Astrocyte (in vitro differentiated cells and primary cell): Measurements from ENCODE around the gene STARD3NL.
"Not testable (repeated sequence)": the region's sequence is repeated elsewhere in the genome, so short reads cannot be mapped to it uniquely, and the experiment has no call there.

Experiments used
- EZH2 ChIP-seq: IDR thresholded peaks from 2 replicates; pipeline ENCODE4 v1.6.1; 2012; ENCODE audit warnings: mild to moderate bottlenecking, low read length, inconsistent platforms; ENCODE audit not compliant: insufficient read depth
- TF ChIP-seq, protein P1 (sequence below): IDR thresholded peaks from 2 replicates; pipeline ENCODE4 v1.5.1; 2011; ENCODE audit warnings: low read depth, mild to moderate bottlenecking, inconsistent platforms, low read length, moderate library complexity; ENCODE audit not compliant: insufficient read depth

DNA sequence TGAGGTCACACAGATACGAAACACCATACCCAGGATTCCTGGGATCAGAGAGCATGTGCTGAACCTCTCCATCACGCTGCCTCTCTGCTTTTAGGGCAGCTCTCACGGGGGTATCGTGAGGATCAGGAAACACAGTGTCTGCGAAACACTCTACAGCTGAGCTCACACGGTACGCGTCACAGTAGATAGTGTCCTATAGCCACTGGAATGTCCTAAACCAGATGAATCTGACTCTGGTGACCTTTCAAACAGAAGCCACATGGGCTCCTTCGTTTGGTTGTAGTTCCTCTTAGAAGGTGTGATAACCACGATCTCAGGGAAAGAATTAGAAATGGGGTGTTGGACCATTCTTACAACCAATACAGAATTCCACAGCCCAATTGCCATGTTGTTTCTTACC lies 61.1 kb downstream of the STARD3NL start:
- TF ChIP-seq, protein P1, sequence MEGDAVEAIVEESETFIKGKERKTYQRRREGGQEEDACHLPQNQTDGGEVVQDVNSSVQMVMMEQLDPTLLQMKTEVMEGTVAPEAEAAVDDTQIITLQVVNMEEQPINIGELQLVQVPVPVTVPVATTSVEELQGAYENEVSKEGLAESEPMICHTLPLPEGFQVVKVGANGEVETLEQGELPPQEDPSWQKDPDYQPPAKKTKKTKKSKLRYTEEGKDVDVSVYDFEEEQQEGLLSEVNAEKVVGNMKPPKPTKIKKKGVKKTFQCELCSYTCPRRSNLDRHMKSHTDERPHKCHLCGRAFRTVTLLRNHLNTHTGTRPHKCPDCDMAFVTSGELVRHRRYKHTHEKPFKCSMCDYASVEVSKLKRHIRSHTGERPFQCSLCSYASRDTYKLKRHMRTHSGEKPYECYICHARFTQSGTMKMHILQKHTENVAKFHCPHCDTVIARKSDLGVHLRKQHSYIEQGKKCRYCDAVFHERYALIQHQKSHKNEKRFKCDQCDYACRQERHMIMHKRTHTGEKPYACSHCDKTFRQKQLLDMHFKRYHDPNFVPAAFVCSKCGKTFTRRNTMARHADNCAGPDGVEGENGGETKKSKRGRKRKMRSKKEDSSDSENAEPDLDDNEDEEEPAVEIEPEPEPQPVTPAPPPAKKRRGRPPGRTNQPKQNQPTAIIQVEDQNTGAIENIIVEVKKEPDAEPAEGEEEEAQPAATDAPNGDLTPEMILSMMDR = not testable (repeated sequence)
- TF ChIP-seq EZH2 = not testable (repeated sequence)
